GM12875 (cell line): Measurements from ENCODE around the gene KCNMA1.

Experiments
- H3K4me3 ChIP-seq: one replicate; pipeline ENCODE4 v1.5.1; 2011; ENCODE audit warnings: low read depth, low read length, control low read depth
- TF ChIP-seq, protein P1 (sequence below): IDR thresholded peaks from 2 replicates; pipeline ENCODE4 v1.5.1; 2011; ENCODE audit warnings: low read depth, mild to moderate bottlenecking, control low read depth, inconsistent platforms, low read length, moderate library complexity, borderline replicate concordance; ENCODE audit not compliant: insufficient read depth

Gene KCNMA1

DNA sequence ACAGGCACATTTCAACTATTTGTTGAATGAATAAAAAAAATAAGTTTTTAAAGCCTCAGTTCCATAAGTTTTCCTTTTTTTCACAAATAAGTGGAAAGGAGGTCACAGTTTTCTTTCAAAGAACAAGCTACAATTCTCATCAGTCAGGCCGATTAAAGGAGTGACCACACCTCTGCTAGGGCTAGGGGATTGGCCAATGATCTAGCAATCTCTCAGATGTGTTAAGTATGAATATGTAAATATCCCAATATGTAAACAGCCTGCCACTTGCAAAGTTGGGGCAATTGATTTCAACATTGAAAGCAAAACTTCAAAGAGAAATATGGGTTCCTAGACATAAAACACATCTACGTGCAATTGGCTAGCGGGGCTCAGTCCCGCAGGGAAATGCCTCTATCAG, 614.9 kb downstream of the KCNMA1 start:
- H3K4me3 ChIP-seq: no peak overlapping the region
- TF ChIP-seq, protein P1, sequence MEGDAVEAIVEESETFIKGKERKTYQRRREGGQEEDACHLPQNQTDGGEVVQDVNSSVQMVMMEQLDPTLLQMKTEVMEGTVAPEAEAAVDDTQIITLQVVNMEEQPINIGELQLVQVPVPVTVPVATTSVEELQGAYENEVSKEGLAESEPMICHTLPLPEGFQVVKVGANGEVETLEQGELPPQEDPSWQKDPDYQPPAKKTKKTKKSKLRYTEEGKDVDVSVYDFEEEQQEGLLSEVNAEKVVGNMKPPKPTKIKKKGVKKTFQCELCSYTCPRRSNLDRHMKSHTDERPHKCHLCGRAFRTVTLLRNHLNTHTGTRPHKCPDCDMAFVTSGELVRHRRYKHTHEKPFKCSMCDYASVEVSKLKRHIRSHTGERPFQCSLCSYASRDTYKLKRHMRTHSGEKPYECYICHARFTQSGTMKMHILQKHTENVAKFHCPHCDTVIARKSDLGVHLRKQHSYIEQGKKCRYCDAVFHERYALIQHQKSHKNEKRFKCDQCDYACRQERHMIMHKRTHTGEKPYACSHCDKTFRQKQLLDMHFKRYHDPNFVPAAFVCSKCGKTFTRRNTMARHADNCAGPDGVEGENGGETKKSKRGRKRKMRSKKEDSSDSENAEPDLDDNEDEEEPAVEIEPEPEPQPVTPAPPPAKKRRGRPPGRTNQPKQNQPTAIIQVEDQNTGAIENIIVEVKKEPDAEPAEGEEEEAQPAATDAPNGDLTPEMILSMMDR: no peak

DNA sequence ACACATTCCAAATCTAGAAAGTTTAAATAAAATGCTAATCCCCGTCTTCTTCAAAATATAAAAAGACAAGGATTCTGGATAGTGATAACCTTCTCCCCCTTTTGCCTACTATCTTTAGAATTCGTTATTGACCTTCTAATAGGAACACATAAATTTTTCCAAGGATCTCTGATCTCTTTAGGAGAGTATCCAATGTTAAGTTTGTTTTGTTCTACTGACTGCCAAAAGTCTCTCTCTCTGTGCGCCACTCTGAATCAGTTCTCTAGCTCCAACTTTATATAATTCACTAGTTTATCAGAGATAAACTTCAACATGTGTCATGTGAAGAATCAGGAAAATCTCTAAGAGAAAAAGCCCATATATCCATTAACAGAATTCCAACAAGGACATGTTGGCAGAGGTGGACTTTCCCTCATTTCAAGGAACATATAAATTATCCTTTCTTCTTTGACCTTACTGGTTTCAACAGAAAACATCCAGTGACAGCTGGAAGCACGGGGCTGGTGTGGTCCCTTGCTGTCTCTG, 615.6 kb downstream of the KCNMA1 start:
- TF ChIP-seq, protein P1: no peak
- no peak overlapping the region for H3K4me3 ChIP-seq

DNA sequence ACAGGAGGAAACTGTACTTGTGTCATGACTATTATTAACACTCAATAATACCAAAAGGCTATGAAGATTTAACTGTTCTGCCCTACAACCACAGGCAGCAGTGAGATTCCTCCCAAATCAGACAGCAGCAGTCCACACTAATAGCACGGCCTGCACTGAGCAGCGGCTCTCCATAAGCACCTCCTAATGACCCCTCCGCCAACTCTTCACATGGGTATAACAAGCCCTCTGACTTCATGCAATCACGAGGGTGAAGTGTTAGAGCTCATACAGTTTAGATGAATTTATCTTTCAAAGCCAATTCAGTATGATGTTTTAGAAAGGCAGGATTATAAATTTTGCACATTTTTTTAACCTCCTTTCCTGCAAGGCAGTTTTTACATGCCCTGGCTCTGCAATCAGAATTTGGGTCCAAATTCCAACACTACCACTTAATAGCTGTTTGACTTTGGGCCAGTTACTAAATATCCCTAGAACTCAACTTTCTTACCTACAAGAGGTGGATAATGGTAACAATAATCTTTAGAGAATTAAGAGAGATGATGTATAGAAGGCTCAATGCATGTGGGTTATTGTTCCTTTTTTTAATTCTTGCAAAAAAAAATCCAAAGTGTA, 617.1 kb downstream of the KCNMA1 start:
- TF ChIP-seq, protein P1: no peak
- no peak overlapping the region for H3K4me3 ChIP-seq

DNA sequence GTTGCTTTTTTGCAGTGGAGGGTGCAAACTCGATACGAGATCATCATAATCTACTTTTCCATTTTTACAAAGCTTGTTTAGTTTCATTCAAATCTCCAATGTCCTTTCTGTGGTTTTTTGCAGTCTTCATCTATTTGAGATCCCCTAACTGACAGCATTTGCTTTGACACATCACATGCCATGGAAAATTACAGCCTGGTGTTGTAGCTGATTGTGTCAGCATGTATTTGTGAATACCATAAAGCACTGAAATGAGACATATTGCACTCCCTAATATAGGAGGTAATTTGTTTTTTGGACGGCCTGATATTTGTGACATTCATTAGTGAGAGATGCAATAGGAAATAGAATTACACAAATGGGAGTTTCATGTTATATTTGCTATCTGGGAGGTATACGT, 620.8 kb downstream of the KCNMA1 start:
- TF ChIP-seq, protein P1: no peak
- no peak overlapping the region for H3K4me3 ChIP-seq

DNA sequence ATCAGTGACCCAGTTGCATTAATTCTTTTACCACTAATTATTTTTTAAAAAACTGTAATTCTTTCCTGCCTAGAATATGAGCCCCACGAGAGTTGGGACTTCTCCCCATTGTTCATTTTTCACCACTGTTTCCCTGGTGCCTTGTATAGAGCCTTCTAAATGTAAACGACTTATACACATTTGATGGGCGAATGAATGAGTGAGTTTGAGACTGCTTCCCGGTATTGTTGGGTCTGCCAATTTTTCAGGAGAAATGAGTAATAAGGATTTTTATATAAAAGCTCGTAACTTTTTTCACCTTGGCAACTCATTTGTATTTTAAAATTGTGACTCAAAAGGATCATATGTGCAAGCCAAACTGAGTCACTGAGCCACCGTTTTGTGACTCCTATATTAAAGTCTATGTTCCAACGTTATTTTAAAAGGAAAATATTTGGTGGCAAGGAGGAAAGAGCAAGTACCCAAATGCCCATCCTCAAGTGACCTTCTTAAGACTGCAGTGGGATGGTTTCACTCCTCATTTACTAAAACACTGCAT, 621.3 kb downstream of the KCNMA1 start:
- no peak overlapping the region for H3K4me3 ChIP-seq
- TF ChIP-seq, protein P1: no peak

DNA sequence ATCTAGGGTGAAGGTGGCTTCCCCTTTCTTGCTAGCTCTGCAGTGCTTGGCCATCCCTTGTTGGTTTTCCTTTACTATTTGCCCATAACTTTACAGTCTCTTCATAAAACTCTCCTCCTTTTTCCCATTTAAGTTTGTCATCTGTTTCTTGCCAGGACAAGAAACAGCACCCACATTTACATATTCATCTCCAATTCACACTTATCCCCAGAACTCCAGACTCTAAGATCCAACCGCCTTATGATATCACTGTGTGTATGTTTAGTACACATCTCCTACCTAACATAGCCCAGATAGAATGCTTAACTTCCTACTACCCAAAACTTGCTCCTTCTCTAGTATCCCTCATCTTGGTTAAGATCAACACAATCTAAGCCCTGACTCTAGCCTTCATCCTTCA, 622.2 kb downstream of the KCNMA1 start:
- no peak overlapping the region for H3K4me3 ChIP-seq
- TF ChIP-seq, protein P1: no peak
